ENCODE data around the gene NRARP. TPM values are rescaled to one million over a fixed set of nuclear protein-coding genes. Genes with fewer than 3 reads are reported as not detected.

NRARP gene
- total and polyA plus RNA-seq, 7 donors, result 1.8 to 24.7 (median 11.6) TPM; not detected in 1

DNA sequence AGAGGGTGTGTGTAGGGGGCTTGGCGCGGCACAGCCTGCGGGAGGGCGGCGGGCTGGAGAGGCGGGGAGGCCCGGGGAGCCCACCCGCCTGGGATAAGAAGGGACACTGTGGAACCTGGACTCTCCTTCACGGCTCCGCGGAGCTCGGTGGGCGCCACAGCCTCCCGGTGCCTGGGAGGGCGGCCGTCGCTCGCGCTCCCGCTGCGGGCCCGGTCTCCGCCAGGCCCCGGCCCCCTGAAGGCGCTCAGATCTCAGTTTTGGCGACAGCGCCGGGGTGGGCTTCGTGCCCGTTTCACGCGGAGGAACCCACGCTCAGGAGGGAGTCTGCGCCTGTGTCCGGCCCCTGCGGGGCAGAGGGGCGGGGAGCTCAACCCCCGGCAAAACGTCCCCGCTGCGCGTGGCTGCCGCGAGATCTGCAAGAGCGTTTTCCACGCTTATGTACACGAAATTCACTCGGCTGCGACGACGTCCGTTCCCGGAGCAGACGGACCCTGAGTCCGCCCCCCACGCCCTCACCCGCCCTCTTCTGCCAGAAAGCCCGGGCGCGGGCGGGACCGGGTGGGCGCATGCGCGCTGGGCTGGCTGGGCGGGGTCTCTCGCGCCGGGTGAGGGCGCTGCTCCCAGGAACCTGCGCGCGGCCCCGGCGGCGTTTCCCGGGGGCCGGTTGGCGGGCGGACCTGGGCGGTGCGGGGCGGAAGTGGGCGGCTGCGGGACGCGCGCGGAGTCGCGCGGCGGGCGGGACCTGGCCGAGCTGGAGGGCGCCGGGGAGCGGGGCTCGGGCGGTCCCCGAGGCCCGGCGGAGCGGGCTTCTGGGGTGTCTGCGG, 47.2 kb downstream of the NRARP start, which contains the start of gene NELFB:
Gene NELFB, plus strand, starts transcription at position 704 of the 824 bp plus-strand sequence.
- peaks cover 0 to 10% (median 6%) of the 10 kb centered on the region in 3 donors for H3K27me3 ChIP-seq
- H3K27ac ChIP-seq, result peak within 1 kb of the TSS; percentile 83 to 88 (median 86)
- no peaks in the 10 kb centered on the region for H3K9me3 ChIP-seq
- peak in 1 of 2 donors; percentile 48 for TF ChIP-seq POLR2A (IDR thresholded peaks at IDR 0.05)
- TF ChIP-seq, protein P1, sequence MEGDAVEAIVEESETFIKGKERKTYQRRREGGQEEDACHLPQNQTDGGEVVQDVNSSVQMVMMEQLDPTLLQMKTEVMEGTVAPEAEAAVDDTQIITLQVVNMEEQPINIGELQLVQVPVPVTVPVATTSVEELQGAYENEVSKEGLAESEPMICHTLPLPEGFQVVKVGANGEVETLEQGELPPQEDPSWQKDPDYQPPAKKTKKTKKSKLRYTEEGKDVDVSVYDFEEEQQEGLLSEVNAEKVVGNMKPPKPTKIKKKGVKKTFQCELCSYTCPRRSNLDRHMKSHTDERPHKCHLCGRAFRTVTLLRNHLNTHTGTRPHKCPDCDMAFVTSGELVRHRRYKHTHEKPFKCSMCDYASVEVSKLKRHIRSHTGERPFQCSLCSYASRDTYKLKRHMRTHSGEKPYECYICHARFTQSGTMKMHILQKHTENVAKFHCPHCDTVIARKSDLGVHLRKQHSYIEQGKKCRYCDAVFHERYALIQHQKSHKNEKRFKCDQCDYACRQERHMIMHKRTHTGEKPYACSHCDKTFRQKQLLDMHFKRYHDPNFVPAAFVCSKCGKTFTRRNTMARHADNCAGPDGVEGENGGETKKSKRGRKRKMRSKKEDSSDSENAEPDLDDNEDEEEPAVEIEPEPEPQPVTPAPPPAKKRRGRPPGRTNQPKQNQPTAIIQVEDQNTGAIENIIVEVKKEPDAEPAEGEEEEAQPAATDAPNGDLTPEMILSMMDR (IDR thresholded peaks at IDR 0.05), result no peak
- peak; percentile 68 to 83 (median 77) for TF ChIP-seq POLR2AphosphoS5 (IDR thresholded peaks at IDR 0.05)
- DNase-seq, result peak; percentile 95
- WGBS, 2 donors, result 1 to 2% methylated on average over 105 of the region's 105 CpGs
- intact Hi-C loops (cut with DNase I), result loop anchor here (2.0 to 5.0 kb wide), 2 partner anchors 14 to 48 kb away; partner anchors contain the start of genes NDOR1, TMEM203 and TUBB4B
- H3K36me3 ChIP-seq, result peaks cover 0 to 31% (median 12%) of the 10 kb centered on the region in 4 donors
- peak within 1 kb of the TSS; percentile 81 to 95 (median 84) for H3K4me3 ChIP-seq
- H3K4me1 ChIP-seq, result peaks cover 0 to 27% (median 26%) of the 10 kb centered on the region in 4 donors

DNA sequence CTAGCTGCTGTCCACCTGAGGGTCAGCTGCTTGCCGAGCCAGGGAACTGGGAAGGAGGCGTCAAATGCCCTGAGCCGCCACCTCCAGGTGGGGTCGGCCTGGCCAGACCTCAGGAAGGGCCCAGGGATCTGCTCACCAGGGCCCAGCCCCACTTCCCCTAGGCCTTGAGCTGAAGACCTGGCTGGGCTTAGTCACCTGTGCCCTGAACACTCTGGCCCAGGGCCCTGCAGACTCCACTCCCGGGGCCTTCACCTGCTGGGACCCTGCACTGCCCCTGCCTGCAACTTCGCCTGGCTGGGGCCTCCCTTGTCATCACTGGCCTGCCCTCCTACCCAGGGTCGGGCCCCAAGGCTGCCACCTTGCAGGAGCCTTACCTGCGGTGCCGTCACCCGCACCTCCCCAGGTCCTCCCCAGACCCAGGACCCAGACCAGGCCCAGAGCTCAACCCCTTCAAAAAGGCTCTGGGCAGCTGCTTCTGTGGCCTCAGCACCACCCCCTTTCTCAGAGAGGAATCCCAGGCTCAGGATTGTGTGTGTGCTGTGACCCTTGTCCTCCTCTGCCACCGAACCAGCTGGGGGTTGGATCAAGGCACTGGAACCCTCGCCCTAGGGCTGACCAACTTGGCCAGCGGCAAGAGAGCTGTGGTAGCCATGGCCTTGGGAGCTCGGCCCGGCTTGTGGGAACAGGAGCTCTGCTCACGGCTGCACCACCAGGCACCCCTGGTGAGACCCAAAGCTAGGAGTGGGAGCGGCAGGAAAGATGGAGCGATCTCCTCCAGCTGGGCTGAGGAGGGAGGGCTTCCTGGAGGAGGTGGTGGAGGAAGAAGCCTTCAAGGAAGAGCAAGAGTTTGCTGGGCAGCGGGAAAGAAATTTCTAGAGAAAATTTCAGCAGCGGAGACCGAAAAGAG, 48.1 kb downstream of the NRARP start:
- 33 to 71% methylated on average over 21 of the region's 21 CpGs for whole genome bisulfite sequencing, 2 donors
- no peak for TF ChIP-seq POLR2A (IDR thresholded peaks at IDR 0.05)
- TF ChIP-seq EP300 (IDR thresholded peaks at IDR 0.05), result no peak
- TF ChIP-seq, protein P1 (IDR thresholded peaks at IDR 0.05), result no peak
- TF ChIP-seq POLR2AphosphoS5 (IDR thresholded peaks at IDR 0.05), result no peak
- peaks cover 0 to 10% (median 6%) of the 10 kb centered on the region in 3 donors for H3K27me3 ChIP-seq
- intact Hi-C loops (cut with DNase I), result loop anchor here (2.0 to 5.0 kb wide), 2 partner anchors 13 to 47 kb away; partner anchors contain the start of genes NDOR1, TMEM203 and TUBB4B
- H3K27ac ChIP-seq, result peak overlapping the region; percentile 83 to 88 (median 86)
- no peak for DNase-seq
- H3K4me1 ChIP-seq, result peaks cover 0 to 27% (median 26%) of the 10 kb centered on the region in 4 donors
- H3K4me3 ChIP-seq, result peak overlapping the region; percentile 72 to 87 (median 82)
- no peaks in the 10 kb centered on the region for H3K9me3 ChIP-seq
- peaks cover 0 to 27% (median 9%) of the 10 kb centered on the region in 4 donors for H3K36me3 ChIP-seq

DNA sequence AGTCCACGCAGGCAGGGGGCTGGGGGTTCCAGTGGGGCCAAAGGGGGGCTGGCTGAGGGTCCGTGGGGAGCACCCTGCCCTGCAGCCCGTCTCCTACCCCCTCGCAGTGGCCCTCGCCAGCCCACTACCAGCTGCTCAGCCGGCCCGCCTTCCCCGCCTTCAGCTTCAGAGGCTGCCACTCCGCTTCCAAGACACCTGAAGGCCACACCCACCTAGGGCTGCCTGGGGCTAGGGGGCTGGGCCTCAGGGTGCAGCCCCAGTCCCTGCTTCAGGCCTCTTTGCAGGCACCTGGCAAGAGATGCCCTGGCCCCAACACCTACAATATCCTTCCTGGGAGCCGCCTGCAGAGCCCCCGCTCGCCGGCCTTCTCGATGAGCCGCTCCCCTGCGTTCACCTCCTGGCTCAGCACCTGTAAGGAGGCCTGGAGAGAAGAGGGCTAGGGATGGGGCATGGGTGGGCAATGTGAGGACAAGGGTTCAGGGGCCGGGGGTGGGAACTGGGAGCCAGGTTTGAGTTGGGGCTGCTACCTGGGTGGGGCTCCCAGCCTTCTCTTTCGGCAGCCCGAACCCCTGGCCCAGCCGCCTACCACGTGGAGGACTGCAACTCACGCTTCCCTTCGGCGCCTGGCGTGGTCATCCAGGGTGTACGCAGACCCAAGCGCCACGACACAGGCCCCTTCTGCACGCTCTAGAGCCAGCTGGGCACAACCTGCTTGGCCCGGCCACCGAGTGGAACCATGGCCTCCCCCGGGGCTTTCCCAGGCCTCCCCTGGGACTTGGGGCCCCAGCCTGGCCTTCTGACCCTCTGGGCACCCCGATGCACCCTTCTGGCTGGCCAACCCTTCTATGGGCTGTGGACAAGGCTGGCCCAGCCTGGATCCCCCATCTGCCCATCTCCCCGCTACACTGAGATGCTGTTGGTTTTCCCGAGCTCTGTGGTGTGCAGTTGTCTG, 49.2 kb downstream of the NRARP start:
- Histone ChIP-seq H3K4me1 (peaks cover 0 to 27% (median 26%) of the 10 kb centered on the region in 4 donors), H3K27ac (no peak overlapping the region), H3K36me3 (peaks cover 0 to 16% (median 5%) of the 10 kb centered on the region in 4 donors), H3K27me3 (peaks cover 0 to 10% (median 6%) of the 10 kb centered on the region in 3 donors), H3K4me3 (no peak overlapping the region), H3K9me3 (no peaks in the 10 kb centered on the region)
- intact Hi-C loops (cut with DNase I), result loop anchor here (5.0 kb wide), 1 partner anchor 46 kb away; the partner anchor contains the start of genes NDOR1 and TMEM203
- no peak for DNase-seq
- TF ChIP-seq POLR2A (IDR thresholded peaks at IDR 0.05) (no peak), POLR2AphosphoS5 (IDR thresholded peaks at IDR 0.05) (no peak), EP300 (IDR thresholded peaks at IDR 0.05) (no peak)
- TF ChIP-seq, protein P1 (IDR thresholded peaks at IDR 0.05), result no peak
- WGBS, 2 donors, result 64 to 78% methylated on average over 35 of the region's 35 CpGs

All from sigmoid colon (tissue), 7 donors.